GM12878 (cell line): ENCODE measurements around the gene CLDN9.

Experiments used
- CEBPB ChIP-seq, 2 experiments: fragments of 150-350 bp in 1 of 2; IDR thresholded peaks; 2 replicates each; pipeline ENCODE4 v1.6.1; 2012 to 2014; ENCODE audit warnings: low read depth in 2 of 2, low read length in 2 of 2, borderline replicate concordance in 1 of 2, inconsistent platforms in 1 of 2
- CTCF ChIP-seq, 3 experiments: IDR thresholded peaks in 2 of 3; conservative IDR thresholded peaks in 1 of 3; 2 replicates each; pipeline ENCODE4 v1.5.1; 2011; ENCODE audit warnings: low read depth in 3 of 3, low read length in 3 of 3, mild to moderate bottlenecking in 3 of 3, control low read depth in 2 of 3, moderate library complexity in 2 of 3, inconsistent platforms in 1 of 3, mixed read lengths in 1 of 3; ENCODE audit not compliant: control insufficient read depth in 2 of 3, insufficient read depth in 1 of 3; ENCODE audit errors: extremely low read depth in 1 of 3
- EZH2 ChIP-seq: IDR thresholded peaks from 2 replicates; pipeline ENCODE4 v1.6.1; 2012; ENCODE audit warnings: low read depth, mild to moderate bottlenecking, control low read depth, inconsistent platforms, low read length, borderline replicate concordance; ENCODE audit not compliant: control insufficient read depth
- FOXM1 ChIP-seq: IDR thresholded peaks from 2 replicates; pipeline ENCODE4 v1.6.1; 2012; ENCODE audit warnings: low read depth, mild to moderate bottlenecking, inconsistent platforms, low read length, moderate library complexity
- GABPA ChIP-seq: IDR thresholded peaks from 2 replicates; pipeline ENCODE4 v1.6.1; 2014; ENCODE audit warnings: antibody characterized with exemption, low read depth, mild to moderate bottlenecking, inconsistent platforms
- KDM1A ChIP-seq: fragments of 200-600 bp; sonication (generic); IDR thresholded peaks from 2 replicates; pipeline ENCODE4 v1.6.1; 2016; ENCODE audit warnings: borderline replicate concordance
- NR2C1 ChIP-seq: fragments of 450-650 bp; IDR thresholded peaks from 2 replicates; pipeline ENCODE4 v1.6.1; 2017; ENCODE audit warnings: antibody characterized with exemption, mild to moderate bottlenecking, moderate library complexity
- POLR2A ChIP-seq: IDR thresholded peaks from 2 replicates; pipeline ENCODE4 v1.6.1; 2011; ENCODE audit warnings: low read depth, mild to moderate bottlenecking, low read length
- POLR2AphosphoS5 ChIP-seq: IDR thresholded peaks from 2 replicates; pipeline ENCODE4 v1.6.1; 2011; ENCODE audit warnings: mild to moderate bottlenecking, low read length, inconsistent platforms
- TARDBP ChIP-seq: IDR thresholded peaks from 2 replicates; pipeline ENCODE4 v1.6.1; 2016; ENCODE audit warnings: borderline replicate concordance
- YY1 ChIP-seq: IDR thresholded peaks from 2 replicates; pipeline ENCODE4 v1.6.1; 2011; ENCODE audit warnings: low read depth, mild to moderate bottlenecking, low read length
- ZBTB4 ChIP-seq: fragments of 450-650 bp; formaldehyde crosslinking; IDR thresholded peaks from 2 replicates; pipeline ENCODE4 v1.4.0; 2022; ENCODE audit warnings: mild to moderate bottlenecking, moderate library complexity

- TF ChIP-seq FOXM1 (no peak), NR2C1 (no peak), EZH2 (no peak), POLR2AphosphoS5 (no peak), POLR2A (no peak), GABPA (no peak), KDM1A (no peak), YY1 (no peak), ZBTB4 (CRISPR knock-in tag) (no peak), CTCF (IDR thresholded peaks at IDR 0.05 in 2 of 3, conservative IDR thresholded peaks at IDR 0.05 in 1 of 3; ENCODE audit: control insufficient read depth in 2 of 3, extremely low read depth in 1 of 3, insufficient read depth in 1 of 3, low read depth in 3 of 3, low read length in 3 of 3) (no peak), TARDBP (no peak), CEBPB (IDR thresholded peaks at IDR 0.05; ENCODE audit: borderline replicate concordance in 1 of 2, low read depth in 2 of 2, low read length in 2 of 2) (no peak)
Observed at GRCh38 chr16:2976673-2977072, 36.0 kb upstream of the CLDN9 start.
